Measurements from ENCODE around the gene MTHFR. TPM values are rescaled to one million over a fixed set of nuclear protein-coding genes. Genes with fewer than 3 reads are reported as not detected.
A peak's percentile ranks its signal among the peaks of the same experiment; 100 is the strongest.

Gene MTHFR
- total RNA-seq, 1 donor, result 28.4 TPM

GRCh38 chr1:11748294-11749202, 57.2 kb downstream of the MTHFR start:
- Histone ChIP-seq H3K4me3 (ENCODE audit: low read length) (no peak overlapping the region), H3K4me1 (ENCODE audit: insufficient read depth, low read length) (peaks cover 14% of the 10 kb centered on the region), H3K27me3 (ENCODE audit: insufficient read depth, low read length) (no peaks in the 10 kb centered on the region), H3K9me3 (ENCODE audit: low read depth, low read length) (no peaks in the 10 kb centered on the region)

GRCh38 chr1:11746795-11747487, 58.8 kb downstream of the MTHFR start:
- no peak overlapping the region for H3K4me3 ChIP-seq (ENCODE audit: low read length)
- H3K4me1 ChIP-seq (ENCODE audit: insufficient read depth, low read length), result peaks cover 23% of the 10 kb centered on the region
- no peaks in the 10 kb centered on the region for H3K9me3 ChIP-seq (ENCODE audit: low read depth, low read length)
- no peaks in the 10 kb centered on the region for H3K27me3 ChIP-seq (ENCODE audit: insufficient read depth, low read length)

GRCh38 chr1:11746092-11746491, 59.7 kb downstream of the MTHFR start:
- H3K9me3 ChIP-seq (ENCODE audit: low read depth, low read length), result no peaks in the 10 kb centered on the region
- H3K4me3 ChIP-seq (ENCODE audit: low read length), result no peak overlapping the region
- H3K4me1 ChIP-seq (ENCODE audit: insufficient read depth, low read length), result peaks cover 32% of the 10 kb centered on the region
- H3K27me3 ChIP-seq (ENCODE audit: insufficient read depth, low read length), result no peaks in the 10 kb centered on the region

- no peaks in the 10 kb centered on the region for H3K9me3 ChIP-seq (ENCODE audit: low read depth, low read length)
- H3K4me1 ChIP-seq (ENCODE audit: insufficient read depth, low read length), result peaks cover 50% of the 10 kb centered on the region
- H3K4me3 ChIP-seq (ENCODE audit: low read length), result no peak overlapping the region
- no peaks in the 10 kb centered on the region for H3K27me3 ChIP-seq (ENCODE audit: insufficient read depth, low read length)
Observed at GRCh38 chr1:11744287-11744686, 61.5 kb downstream of the MTHFR start.

GRCh38 chr1:11741919-11742558, 63.7 kb downstream of the MTHFR start:
- Histone ChIP-seq H3K9me3 (ENCODE audit: low read depth, low read length) (no peaks in the 10 kb centered on the region), H3K27me3 (ENCODE audit: insufficient read depth, low read length) (no peaks in the 10 kb centered on the region), H3K4me3 (ENCODE audit: low read length) (no peak overlapping the region), H3K4me1 (ENCODE audit: insufficient read depth, low read length) (peaks cover 62% of the 10 kb centered on the region)

GRCh38 chr1:11741482-11741881, 64.3 kb downstream of the MTHFR start:
- H3K4me1 ChIP-seq (ENCODE audit: insufficient read depth, low read length), result peaks cover 66% of the 10 kb centered on the region
- H3K9me3 ChIP-seq (ENCODE audit: low read depth, low read length), result no peaks in the 10 kb centered on the region
- no peak overlapping the region for H3K4me3 ChIP-seq (ENCODE audit: low read length)
- H3K27me3 ChIP-seq (ENCODE audit: insufficient read depth, low read length), result no peaks in the 10 kb centered on the region

GRCh38 chr1:11740258-11741192, 65.2 kb downstream of the MTHFR start:
- no peaks in the 10 kb centered on the region for H3K27me3 ChIP-seq (ENCODE audit: insufficient read depth, low read length)
- H3K4me1 ChIP-seq (ENCODE audit: insufficient read depth, low read length), result peaks cover 65% of the 10 kb centered on the region
- H3K4me3 ChIP-seq (ENCODE audit: low read length), result no peak overlapping the region
- no peaks in the 10 kb centered on the region for H3K9me3 ChIP-seq (ENCODE audit: low read depth, low read length)

GRCh38 chr1:11738783-11739182, 67.0 kb downstream of the MTHFR start:
- Histone ChIP-seq H3K9me3 (ENCODE audit: low read depth, low read length) (no peaks in the 10 kb centered on the region), H3K4me1 (ENCODE audit: insufficient read depth, low read length) (peaks cover 75% of the 10 kb centered on the region), H3K4me3 (ENCODE audit: low read length) (peak overlapping the region; percentile 1), H3K27me3 (ENCODE audit: insufficient read depth, low read length) (no peaks in the 10 kb centered on the region)

- Histone ChIP-seq H3K27me3 (ENCODE audit: insufficient read depth, low read length) (no peaks in the 10 kb centered on the region), H3K9me3 (ENCODE audit: low read depth, low read length) (no peaks in the 10 kb centered on the region), H3K4me3 (ENCODE audit: low read length) (peak overlapping the region; percentile 1), H3K4me1 (ENCODE audit: insufficient read depth, low read length) (peaks cover 81% of the 10 kb centered on the region)
Observed at GRCh38 chr1:11738096-11738495, 67.7 kb downstream of the MTHFR start.

- peaks cover 84% of the 10 kb centered on the region for H3K4me1 ChIP-seq (ENCODE audit: insufficient read depth, low read length)
- no peaks in the 10 kb centered on the region for H3K27me3 ChIP-seq (ENCODE audit: insufficient read depth, low read length)
- H3K9me3 ChIP-seq (ENCODE audit: low read depth, low read length), result no peaks in the 10 kb centered on the region
- peak overlapping the region; percentile 96 for H3K4me3 ChIP-seq (ENCODE audit: low read length)
Observed at GRCh38 chr1:11736746-11737639, 68.8 kb downstream of the MTHFR start.

GRCh38 chr1:11735854-11736745, 69.7 kb downstream of the MTHFR start, which contains the start of gene AGTRAP:
Gene AGTRAP, plus strand, starts transcription at chr1:11736136. Its CDS starts 73 bp downstream, at chr1:11736209.
- Histone ChIP-seq H3K4me3 (ENCODE audit: low read length) (peak within 1 kb of the TSS; percentile 96), H3K9me3 (ENCODE audit: low read depth, low read length) (no peaks in the 10 kb centered on the region), H3K4me1 (ENCODE audit: insufficient read depth, low read length) (peaks cover 84% of the 10 kb centered on the region), H3K27me3 (ENCODE audit: insufficient read depth, low read length) (no peaks in the 10 kb centered on the region)
